ENCODE results near the gene ACSS3.

Gene ACSS3

DNA sequence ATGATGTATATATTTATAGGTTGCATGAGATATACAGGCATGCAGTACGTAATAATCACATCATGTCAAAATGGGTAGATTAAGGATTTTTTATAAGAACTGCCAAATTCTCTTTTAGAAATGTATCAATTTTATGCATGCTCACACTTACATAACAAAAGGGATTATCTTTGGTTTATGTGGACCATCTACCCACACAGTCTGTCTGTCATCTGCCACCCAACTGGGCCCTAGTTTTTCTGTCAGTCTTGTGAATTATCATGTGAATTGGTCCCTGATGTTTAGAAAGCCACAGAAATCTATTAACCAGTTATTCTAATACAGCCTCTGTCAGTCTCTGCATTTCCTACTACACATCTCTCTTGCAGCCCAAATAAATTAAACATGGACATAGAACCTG lies 133.4 kb downstream of the ACSS3 start:
- FAIRE-seq (no peak), DNase-seq (ENCODE audit: extremely low spot score, insufficient read length, low read depth) (no peak)

DNA sequence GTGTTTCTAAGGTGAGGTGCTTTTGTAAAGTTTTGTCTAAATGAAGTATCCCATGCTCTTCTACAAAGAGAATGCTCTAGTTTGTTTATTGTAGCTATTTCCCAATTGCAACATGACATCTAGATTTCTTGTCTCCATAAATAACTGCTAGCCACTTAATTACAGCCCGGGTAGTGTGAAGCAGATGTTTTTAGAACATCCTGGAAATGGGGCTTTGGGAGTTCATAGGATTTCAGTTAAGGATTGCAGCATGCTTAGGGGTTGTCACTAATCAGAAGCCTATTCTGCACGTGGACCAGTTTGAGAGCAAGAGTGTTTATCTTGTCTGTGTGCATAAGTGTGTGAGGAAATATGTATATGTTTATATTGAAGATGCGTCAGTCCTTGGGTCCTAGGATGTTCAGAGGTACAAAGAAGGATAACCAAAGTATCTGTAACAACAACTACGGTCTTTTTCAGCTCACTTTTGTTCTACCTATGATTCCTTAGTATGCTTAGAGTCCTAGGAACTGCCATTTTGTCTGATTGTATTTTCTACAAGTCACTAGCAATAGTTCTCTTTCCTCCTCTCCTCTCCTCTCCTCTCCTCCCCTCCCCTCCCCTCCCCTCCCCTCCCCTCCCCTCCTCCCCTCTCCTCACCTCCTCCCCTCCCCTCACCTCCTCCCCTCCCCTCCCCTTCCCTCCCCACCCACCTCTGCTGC lies 135.3 kb downstream of the ACSS3 start:
- FAIRE-seq (no peak), DNase-seq (ENCODE audit: extremely low spot score, insufficient read length, low read depth) (no peak)

DNA sequence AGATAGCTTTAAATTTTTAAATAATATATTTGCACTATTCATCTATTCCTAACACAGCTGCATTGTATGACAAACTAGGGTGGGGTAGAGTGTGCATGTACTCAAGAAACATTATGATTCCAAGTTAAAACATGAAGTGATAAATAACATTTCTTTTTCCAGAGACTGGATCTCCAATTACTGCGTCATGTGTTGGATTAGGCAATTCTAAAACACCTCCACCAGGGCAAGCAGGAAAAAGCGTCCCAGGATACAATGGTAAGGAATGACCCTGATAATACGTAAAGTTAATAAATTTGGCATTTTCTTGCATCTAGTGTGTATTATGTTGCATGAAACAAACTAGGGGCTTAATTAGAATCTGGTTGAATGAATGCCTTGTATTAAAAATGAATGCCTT lies 138.9 kb downstream of the ACSS3 start:
- FAIRE-seq (no peak), DNase-seq (ENCODE audit: extremely low spot score, insufficient read length, low read depth) (no peak)

DNA sequence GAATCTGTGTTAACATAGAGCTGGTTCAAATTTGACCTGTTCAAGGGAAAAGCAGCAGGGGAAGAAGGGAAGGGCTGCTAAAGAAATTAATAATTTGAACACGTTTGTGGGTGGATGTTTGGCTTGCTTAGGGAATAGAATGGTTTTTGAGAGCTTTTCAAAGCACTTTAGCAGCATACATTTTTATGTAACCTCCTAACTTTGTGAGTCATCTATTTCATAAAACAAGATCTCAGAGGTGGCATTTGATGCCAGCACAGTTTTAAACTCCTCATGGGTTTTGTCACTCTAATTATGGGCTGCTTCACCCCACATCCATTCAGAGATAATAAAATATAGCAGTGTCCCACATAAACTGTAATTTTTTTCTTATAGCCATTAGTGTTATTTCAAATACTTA lies 143.8 kb downstream of the ACSS3 start:
- FAIRE-seq = no peak
- DNase-seq (ENCODE audit: extremely low spot score, insufficient read length, low read depth) = no peak

DNA sequence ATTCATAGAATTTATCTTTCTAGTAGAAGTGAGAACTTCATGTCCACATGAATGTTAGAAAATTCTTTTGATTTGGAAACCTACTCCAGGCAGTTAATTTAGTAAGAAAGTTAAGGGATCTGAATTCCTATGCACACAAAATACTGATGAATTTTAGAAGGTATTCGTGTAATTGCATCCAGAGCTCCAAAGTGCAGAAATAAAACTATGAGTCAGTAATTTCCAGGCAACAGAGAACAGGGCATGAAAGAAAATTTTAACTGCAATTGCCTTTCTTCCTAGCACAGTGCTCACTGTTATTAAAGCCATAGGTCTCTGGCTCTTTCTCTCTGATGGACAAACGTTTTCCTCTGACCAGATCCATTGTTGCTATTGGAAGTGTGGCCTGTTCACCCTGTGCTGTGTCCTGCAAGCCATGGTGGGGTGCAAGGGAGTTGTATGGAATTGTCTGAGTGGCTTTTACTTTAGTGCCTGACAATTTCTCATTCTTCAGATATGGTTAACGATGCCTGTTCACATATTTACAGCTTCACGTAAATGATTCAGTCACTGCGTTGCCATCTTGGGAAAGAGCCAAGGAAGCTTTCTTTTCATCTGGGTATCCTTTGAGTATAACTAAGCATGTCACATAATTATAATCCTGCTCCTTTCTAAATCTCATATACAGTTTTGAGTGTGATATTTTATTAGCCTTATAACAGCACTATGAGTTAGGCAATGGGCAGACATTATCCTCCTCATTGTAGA lies 145.1 kb downstream of the ACSS3 start:
- FAIRE-seq = no peak

DNA sequence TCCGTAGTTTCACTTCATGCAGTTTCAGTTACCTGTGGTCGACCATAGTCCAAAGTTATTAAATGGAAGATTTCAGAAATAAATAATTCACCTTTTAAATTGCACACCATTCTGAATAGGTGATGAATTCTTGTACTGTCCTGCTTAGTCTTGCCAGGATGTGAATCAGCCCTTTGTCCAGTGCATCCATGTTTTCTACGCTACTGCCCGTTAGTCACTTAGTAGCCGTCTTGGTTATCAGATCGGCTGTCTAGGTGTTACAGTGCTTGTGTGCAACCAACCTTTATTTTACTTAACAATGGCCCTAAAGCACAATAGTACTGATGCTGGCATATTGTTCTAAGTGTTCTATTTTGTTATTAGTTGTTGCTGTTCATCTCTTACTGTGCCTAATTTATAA lies 146.7 kb downstream of the ACSS3 start:
- DNase-seq (ENCODE audit: extremely low spot score, insufficient read length, low read depth) (no peak), FAIRE-seq (no peak)

More for the DNA sequence above, 145.1 kb downstream of the ACSS3 start:
- DNase-seq (ENCODE audit: extremely low spot score, insufficient read length, low read depth) = no peak

DNA sequence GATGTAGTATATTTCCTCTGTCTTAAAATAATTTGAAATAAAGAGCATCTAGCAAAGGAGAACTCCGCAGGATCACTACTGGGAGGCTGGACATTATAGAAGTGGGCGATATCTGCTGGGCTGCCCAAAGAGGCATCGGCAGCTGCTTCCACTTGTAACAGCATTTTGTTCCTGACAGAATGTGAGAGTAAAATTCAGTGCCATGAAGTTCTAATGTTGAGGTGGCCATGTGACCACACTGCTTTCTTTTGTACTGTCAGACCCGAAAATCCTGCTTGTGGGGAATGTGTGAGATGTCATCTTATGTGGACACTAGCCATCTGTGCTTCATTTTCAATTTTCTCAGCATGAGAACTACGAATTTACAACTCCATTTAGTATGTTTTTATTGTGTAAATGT lies 151.9 kb downstream of the ACSS3 start:
- FAIRE-seq (no peak), DNase-seq (ENCODE audit: extremely low spot score, insufficient read length, low read depth) (no peak)

DNA sequence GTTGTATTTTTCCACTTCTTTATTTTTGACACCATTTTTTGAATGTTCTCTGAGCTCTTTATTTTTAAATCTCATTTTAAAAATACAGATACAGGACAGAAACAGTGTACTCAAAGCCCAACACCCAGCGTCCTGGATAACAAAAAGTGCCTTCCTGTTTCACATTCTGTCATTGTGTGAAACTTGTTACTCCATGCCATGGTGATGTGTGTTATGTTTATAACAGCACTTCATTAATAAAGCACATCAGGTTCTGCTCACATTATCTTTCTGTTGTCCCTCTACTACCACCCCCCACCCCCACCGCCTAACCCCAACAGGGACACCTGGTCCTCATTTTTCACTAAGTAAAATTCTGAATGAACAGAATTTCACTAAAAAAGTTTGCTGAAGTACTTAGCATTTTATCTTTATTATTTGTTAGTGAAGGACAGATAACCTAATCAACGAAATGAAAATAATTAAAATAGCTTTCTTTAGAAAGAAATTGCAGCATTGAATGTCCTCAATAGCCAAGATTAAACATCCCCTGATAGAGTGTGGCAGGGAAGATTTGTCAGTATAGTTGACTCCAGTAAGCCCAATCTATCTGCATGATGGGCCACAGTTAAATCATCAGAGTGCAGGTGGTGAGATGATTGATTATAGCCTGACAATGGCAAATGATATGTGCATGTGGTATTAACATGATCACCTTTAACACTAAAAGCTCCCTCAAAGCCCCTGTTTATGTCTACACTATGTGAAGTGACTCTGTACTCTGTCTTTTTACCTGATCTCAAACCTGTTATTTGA lies 153.9 kb downstream of the ACSS3 start:
- FAIRE-seq (no peak), DNase-seq (ENCODE audit: extremely low spot score, insufficient read length, low read depth) (no peak)

DNA sequence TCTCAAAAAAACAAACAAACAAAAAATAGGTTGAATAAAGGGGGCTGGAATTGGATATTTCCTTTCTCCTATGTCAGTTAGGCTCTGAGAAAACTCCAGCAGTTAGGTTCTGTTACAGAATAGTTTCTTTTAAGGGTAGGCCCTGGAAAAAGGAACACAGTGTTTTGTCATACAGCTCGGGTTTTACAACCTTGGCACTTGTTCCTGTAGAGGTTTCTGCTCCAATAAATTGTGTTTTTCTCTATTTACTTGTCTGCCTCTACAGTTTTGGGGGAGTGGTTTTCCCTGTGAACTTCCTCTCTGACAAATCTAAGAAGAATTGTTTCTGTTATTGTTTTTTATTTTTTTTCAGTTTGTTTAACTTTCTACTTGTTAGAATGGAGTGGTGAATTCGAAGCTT lies 167.6 kb downstream of the ACSS3 start:
- DNase-seq (ENCODE audit: extremely low spot score, insufficient read length, low read depth) (no peak), FAIRE-seq (no peak)

DNA sequence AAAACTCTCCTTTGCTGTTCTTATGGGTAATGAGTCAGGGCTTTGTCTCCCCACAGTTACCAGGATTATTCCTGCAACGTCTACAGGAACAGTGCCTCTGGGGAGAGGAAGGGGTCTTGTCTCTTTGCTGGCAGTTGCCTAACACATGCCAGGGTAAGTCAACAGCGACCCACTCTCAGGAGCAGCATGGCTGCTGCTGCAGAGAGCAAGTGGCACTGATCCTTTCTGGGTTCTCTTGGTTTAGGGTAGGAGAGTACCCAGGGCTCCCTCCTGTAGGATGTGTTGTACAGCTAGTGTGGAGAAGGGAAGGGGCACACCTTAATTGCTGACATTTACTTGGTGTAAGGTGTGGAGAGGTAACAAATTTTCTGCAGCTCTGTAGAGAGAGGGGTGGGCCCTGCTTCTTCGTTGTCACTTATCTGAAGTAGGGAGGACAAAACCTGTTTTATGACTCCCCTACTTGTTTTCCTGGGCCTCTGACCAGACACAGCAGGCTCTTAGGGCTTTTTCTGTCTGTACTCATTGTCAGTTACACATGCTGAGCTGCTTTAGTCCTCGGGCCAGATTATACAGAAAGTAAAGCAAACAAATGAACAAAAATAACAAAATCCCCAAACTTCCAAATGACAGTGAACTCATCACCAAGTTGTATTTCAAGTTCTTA lies 168.2 kb downstream of the ACSS3 start:
- no peak for DNase-seq (ENCODE audit: extremely low spot score, insufficient read length, low read depth)
- no peak for FAIRE-seq

DNA sequence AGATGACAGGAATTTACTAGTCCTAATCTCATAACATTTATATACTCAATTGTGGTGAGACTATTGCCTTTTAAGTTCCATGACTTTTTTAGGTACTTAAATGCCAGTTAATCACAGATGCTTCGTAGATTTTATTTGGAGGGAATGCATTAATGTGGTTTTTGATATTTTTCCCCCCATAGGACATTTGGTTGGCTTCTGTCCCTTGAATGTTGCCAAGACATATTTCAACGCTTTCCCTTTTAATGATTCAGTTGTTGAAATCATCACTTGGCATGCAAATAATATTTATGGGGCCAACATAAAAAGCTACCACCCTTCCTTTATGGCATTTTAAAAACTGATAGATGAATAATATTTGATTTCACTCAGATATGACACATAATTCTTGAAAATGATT lies 172.1 kb downstream of the ACSS3 start:
- no peak for DNase-seq (ENCODE audit: extremely low spot score, insufficient read length, low read depth)
- FAIRE-seq = no peak

DNA sequence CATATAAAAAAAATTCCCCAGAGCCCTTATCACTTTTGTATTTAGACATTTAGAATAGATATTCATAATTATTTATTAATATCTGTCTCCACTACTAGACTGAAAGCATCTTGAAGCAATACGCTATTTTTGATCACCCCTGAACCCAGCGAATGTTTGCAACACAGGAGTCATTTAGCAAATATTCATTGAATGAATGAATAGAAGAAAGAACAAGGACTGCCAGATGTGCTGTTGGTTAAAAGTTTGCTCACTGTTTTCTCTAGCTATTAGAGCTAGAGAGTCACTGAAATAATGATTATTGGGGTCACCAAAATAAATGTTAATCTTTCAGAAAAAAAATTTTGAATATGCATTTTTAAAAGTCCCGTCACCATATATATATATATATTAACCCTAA lies 174.3 kb downstream of the ACSS3 start:
- DNase-seq (ENCODE audit: extremely low spot score, insufficient read length, low read depth) = no peak
- FAIRE-seq = no peak

DNA sequence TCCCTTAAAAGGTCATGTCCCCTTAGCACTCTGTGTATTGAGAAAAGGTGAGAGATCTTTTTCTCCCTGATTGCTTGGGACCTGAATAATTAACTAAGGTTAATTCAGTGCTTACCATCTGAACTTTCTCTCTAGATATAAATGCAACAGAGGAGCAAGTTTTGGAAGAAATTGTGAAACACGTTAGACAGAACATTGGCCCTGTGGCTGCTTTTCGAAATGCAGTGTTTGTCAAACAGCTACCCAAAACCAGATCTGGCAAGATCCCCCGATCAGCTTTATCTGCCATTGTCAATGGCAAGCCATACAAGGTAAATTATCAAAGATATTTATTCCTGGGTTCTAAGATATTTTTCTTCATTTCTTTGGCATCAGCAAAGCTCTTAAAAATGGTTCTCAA lies 175.5 kb downstream of the ACSS3 start:
- FAIRE-seq = no peak

DNA sequence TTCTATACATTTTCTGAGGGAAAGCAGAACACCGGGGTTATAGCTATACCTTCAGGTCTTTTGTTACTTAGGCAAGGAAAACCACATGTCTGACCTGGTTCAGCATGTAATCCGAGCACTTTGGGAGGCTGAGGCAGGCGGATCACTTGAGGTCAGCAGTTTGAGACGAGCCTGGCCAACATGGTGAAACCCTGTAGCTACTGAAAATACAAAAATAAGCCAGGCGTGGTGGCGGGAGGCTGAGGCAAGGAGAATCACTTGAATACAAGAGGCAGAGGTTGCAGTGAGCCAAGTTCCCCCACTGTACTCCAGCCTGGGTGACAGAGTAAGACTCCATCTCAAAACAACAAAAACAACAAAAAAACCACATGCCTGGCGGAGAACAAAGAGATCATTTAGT lies 177.6 kb downstream of the ACSS3 start:
- DNase-seq (ENCODE audit: extremely low spot score, insufficient read length, low read depth) (no peak), FAIRE-seq (no peak)

More for the DNA sequence above, 175.5 kb downstream of the ACSS3 start:
- DNase-seq (ENCODE audit: extremely low spot score, insufficient read length, low read depth) = no peak

DNA sequence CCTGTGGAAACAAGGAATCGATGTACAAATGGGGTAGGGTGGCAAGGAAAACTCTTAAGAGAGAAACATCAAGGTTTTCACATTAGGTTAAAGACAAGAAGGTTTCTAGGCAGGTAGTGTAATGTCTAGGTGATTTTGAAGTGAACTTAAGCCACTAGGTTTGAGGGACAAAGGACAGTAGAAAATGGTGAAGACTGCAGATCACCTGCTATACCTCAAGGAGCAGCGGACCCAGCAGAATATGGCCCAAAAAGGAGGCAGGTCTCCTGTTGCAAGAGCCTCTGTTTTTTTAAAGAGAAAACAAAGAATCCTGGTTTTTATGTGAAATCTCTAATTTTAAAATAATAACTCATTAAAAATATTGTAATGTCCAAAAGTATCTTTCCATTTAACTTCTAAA lies 178.1 kb downstream of the ACSS3 start:
- no peak for FAIRE-seq
- no peak for DNase-seq (ENCODE audit: extremely low spot score, insufficient read length, low read depth)

DNA sequence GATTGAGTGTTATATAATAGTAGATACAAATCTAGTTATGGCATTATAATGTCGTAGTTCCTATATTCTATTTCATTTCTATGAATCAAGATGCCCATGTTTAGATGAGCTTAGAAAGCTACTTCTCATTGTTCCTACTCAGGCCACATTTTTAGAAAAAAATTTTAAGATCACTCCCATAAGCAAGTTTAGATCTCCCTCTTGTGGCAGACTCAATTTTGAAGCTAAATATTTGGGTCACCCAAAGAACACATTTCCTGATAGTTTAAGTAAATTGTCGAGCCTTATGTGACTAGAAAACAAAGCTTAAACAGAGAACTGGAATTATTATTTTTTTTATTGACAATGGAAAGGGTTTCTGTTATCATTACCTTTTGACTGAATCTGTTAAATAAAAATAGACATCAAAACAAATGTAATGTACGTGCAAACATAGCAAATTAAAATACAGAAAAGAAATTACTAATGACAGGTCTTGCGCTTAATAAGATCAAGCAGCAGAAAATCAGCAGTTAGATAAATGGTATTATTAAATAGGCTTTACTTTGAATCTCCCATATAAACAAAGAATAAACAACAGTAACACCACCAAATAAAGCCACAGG lies 180.2 kb downstream of the ACSS3 start:
- DNase-seq (ENCODE audit: extremely low spot score, insufficient read length, low read depth) (no peak), FAIRE-seq (no peak)

DNA sequence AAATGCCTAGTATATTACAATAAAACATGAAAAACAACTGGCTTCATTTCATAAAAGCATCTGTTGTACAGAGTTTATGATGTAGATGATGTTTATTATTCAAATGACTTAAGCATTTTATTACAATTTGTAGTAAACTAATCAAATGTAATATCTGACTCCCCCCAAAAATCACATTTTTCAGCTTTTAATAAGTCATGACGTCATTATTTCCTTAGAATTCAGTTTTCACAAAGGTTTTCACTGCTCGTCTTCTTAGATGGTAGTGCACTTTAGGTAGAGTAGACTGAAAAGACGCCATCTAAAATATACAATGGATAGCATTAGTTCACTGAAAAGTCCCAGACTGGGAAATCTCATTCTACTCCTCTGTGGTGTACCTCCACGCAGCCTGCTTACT lies 181.5 kb downstream of the ACSS3 start:
- DNase-seq (ENCODE audit: extremely low spot score, insufficient read length, low read depth) = no peak
- no peak for FAIRE-seq

DNA sequence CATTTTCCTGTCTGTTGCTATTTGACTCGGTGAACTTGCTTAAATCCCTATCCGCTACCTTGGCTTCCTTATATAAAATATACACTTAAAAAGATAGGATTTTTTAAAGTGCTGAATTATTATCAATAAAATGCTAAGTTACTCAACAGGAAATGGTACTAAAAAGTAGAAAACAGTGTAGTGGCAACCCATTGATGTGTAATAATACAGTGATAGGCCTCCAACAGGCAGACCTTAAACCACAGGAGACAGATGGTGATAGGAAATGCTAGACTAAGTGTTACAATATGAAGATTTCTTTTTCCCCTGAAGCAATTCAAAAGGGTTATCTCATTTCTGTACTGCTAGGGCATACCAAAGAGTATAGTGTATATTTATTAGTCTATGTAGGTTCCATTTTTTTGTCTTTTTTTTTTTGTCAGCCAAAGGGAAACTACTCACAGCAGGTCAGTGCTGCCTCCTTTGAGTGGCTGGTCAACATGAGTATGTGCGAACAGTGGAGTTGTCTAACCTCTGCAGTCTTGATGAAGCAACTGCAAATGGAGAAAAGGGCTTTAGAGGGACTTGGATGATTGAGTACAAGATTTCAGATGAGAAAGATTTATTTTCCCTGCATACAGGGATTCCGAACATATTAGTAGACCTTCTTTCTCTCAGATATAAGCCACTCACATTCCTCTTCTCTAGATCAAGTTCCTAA lies 183.8 kb downstream of the ACSS3 start:
- DNase-seq (ENCODE audit: extremely low spot score, insufficient read length, low read depth) (no peak), FAIRE-seq (no peak)

DNA sequence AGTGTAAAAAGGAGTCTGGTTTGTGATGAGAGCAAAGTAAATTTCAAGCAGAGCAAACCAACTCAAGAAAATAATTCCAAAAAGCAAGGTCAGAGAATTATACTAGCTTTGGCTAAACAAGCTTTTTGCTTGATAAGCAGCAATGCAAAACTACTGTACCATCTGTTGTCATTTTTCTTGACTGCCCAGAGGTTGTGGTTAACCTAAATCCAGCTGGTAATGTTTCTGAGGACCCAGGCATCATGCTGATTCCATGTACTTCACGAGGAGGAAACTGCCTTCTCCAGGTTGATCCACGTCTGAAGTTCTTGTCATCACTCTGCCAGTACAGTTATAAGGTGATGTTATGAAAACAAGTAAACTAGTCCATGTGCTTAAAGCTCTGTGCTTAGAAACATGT lies 185.2 kb downstream of the ACSS3 start:
- DNase-seq (ENCODE audit: extremely low spot score, insufficient read length, low read depth) (no peak), FAIRE-seq (no peak)

DNA sequence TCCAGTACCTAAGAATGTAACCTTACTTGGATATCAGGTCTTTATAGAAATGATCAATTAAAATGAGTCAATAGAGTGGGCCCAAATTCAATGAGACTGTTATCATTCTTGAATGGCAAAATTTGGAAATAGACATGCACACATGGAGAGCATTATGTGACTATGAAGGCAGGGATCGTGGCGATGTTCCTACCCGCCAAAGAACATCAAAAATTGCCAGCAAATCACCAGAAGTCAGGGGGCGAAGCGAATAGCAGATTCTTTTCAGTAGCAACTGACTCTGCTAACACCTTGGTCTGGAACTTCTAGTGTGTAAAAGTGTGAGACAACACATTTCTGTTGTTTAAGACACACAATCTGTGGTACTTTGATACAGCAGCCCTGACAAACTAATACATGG lies 192.5 kb downstream of the ACSS3 start:
- no peak for FAIRE-seq
- no peak for DNase-seq (ENCODE audit: extremely low spot score, insufficient read length, low read depth)
